ENCODE data around the gene FLT1.

FLT1 gene

DNA sequence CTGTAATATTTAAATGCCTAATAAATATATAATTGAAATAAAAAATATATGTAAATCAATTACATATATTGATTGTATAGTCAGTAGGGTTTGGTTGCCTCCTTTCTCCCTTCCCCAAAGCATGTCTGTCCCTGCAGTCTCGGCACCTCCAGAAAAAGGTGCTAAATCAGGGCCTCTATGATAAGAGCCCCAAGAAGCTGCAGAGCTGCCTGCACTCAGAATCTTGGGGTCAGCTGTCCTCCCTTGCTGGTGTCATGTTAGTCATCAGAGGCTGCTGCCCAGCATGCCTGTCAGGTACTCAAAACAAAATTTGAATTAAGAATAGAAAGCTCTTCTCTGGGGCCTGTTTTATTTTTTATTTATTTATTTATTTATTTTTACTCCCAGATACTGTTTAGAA, 9.8 kb downstream of the FLT1 start:
- no peak for DNase-seq

DNA sequence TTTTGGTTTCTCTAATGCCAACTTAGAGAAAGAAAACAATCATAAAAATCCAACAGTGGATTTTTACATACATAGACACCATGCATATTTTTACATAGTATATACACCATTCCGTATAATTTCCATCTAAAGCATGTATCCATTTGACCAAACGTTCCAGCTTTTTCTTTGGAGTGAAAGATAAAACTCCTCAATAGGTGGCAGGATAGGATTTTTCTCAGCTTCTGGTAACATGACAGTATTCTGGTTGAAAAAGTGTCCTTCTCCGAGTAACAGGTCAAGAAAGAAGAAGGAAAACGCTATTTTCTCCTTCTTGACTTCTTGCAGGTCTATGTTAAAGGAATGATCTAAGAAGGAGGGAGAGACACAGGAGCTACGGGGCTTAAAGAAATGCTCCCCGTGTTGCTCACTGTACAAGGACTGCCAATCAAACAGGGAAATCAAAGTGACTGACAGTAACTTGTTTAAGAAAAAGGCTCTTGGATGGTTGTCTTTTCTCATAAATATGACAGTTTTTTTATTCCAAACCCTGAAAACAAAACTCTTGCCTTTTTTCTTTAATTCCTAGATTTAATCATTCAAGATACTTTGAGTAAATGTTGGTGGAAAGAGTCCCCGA, 11.5 kb downstream of the FLT1 start:
- no peak for DNase-seq

DNA sequence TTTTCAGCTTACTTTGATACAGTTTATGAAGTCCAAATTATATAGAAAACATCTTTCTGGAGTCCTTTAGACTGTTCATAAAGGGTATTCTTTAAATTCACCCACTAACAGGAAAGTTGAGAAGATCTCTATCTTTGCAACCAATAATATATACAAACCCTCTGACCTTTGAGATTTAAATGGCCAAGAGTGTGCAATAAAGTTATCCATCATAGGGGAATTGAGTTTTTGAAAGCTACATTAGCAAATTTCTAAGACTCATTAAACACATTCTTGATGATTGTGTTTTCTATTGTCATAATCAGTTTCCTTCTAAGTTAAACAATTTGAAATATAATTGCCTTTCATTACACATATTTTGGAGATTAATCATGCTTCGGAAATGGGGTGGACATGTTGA, 15.9 kb downstream of the FLT1 start:
- no peak for DNase-seq

DNA sequence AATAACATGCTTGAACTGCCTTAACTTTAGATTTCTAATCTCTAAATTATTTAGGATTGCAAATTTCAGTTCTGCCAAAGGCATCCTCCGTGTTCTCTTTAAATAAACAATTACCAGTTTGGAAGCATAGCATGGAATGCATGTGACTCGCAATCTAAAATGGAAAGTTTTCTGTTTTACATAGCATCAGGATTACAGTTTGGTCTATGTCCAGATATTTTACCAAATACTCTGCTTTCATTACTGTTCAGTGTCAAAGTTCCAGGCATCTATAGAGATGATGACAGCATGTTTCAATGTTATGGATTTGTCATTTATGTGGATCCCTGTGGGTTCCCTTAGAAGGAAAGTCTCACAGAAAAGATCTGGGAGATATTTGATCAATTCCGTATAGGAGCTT, 16.8 kb downstream of the FLT1 start:
- DNase-seq: no peak

DNA sequence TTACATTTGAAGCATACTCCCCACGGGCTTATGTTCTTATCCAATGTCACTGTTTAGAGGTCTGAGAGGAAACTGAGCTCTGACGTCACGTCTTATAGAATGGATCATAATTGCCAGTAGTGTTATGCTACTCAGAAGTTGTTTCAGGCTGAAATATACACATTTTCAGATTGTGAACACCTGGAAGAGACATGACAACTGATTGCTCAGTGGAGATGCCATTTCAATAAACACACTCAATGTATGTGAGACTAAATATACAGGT, 17.3 kb downstream of the FLT1 start:
- no peak for DNase-seq

DNA sequence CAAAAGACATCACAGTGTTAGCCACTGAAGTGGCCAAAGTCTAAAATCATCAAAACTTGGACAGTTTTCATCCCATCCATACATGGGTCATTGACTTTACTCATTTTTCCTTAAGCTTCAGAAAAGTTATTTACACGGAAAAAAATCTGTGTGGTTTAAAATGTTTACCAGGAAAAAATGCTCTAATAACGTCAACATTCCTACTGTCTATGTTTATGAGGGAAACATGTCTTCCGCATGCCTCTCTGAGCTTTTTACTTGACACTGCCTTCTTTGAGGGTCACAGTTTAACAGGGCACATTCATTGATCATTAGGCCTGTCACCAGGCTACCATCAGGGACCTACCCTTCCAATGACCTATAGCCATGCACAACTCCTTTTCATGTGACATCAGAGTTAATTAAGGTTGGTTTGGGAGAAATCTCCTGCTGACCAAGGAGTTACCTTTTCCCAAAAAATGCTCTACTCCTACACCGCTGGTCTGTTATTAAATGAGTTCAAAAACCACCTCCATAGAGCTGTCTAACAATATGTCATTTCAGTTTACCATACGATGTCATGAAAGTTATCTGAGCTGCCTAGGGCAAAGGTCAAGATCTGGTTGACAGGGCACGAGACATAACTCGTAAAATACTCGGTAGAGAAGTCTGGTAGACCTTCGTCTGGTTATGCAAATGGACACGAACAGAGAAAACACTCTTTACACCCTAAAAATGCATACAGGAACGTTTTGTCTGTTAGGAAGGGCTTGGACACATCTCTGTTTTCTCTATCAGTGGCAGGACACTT, 17.8 kb downstream of the FLT1 start:
- no peak for DNase-seq

DNA sequence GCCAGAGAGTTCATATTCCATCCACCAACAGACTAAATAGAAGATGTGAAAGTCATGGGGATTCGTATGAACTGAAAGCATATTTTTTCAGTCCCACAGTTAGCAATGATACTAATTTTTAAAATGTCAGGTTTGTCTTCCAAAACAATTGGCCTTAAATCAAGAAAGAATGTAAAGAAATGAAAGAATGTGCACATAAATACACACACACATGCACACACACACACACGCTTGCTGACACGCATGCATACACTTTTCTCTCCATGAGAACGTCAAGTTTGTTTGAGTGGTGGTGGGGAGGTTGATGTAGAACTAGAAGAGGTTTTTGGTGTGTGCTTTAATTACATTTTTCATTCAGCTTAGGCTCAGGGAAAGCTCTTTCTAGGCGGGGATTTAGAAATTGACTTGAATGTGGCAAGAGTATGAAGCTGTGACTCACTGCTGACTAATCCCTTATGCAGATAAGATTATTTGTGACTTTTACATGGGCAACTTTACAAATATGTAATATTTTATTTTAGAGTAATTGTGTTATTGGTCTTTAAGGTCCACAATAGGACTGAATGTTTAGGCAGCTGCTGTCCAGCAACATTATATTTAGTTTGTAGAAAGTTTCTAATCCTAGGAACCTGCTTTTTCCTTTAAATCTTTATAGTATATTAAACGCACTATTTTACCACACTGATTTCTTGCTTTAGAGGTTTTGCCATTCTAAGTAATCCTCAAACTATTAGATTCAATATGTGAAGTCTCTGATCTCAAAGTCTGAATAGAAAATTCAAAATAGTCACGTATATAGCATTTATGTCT, 18.8 kb downstream of the FLT1 start:
- no peak for DNase-seq

DNA sequence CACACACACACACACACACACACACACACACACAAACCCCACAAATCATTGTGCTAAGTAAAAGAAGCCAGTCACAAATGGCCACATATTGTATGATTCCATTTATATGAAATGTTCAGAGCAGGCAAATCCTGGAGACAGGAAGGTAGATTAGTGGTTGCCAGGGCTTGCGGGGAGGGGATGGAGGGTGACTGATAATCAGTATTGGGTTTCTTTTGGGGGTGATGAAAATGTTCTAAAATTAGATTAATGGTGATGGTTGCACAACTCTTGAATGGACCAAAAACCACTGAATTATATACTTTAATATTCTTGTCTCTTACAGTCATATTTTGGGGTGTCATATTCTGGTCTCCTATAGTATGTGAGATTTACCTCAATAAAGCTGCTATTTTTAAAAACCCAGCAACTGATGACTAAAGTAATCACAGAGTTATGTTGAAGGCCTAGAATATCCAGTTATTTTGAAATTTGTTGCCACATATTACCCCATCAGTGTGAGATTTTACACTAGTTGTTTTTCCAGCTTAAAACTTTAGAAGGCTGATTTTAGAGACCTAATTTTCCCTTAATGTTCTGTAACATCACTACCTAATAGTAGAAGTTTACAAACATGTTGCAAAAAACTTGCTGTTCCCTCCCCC, 20.3 kb downstream of the FLT1 start:
- no peak for DNase-seq

DNA sequence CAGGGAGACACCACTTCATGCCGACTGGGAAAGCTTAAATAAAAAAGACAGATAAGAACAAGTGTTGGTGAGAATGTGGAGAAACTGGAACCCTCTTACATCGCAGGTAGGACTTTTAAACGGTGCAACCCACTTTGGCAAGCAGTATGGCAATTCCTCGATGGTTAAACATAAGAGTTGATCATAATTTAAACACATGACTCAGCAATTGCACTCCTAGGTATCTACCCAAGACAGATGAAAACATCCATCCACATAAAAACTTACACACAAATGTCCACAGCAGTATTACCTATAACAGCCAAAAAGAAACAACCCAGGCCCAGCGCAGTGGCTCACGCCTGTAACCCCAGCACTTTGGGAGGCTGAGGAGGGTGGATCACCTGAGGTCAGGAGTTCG, 21.9 kb downstream of the FLT1 start:
- DNase-seq: no peak

DNA sequence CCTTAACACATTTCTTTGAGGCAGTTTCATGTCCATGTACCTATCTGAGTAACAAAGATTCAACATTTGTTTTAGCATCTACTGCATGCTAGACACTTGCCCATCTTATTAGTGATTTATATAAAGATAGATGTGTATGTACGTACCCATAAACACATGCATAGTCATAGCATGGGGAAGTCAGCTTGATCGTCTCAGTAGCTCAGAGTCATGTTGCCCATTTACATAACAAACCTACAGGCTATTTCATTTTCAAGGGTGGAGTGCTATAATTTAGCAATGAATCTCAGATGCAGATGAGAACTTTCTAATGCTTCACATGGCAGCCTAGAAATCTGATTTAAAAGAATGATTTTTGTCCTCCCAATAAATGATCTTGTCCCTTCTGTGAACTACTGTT, 23.5 kb downstream of the FLT1 start:
- no peak for DNase-seq

DNA sequence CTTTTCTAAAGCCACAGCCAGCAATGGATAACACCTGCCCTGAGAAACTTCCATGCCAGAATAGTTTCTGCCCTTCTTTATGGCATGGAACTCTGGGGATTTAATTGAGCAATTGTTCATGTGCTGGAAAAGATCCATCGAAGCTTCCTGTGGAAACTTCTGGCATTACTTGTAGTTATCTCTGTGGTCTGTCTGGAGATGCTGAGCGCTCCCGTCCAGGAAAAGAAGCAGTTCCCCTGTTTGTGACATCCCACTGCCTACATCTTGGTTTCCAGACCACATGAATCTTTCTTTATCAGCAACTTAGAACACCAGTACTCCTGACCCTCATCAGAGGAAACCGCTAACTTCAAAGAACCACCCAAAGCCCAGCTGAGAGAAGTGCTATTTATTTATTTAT, 24.6 kb downstream of the FLT1 start:
- DNase-seq: no peak

DNA sequence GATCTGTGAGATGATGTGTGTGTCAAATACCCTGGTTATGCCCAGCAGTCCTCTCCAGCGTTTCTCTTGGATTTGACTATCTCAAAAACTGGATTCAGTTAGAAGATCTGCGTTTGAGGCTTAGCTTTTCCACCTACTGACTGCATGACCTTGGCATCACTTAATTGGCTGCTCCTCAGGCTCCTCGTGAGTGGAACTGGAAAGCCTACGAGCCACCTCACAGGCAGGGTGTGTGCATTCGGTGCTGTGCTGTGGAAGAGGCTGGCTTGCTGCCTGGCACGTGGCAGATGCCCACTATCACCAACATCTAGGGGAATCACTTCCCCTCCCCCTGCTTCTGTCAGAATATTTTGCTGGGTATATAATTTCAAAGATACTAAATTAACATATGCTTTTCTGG, 25.6 kb downstream of the FLT1 start:
- no peak for DNase-seq

DNA sequence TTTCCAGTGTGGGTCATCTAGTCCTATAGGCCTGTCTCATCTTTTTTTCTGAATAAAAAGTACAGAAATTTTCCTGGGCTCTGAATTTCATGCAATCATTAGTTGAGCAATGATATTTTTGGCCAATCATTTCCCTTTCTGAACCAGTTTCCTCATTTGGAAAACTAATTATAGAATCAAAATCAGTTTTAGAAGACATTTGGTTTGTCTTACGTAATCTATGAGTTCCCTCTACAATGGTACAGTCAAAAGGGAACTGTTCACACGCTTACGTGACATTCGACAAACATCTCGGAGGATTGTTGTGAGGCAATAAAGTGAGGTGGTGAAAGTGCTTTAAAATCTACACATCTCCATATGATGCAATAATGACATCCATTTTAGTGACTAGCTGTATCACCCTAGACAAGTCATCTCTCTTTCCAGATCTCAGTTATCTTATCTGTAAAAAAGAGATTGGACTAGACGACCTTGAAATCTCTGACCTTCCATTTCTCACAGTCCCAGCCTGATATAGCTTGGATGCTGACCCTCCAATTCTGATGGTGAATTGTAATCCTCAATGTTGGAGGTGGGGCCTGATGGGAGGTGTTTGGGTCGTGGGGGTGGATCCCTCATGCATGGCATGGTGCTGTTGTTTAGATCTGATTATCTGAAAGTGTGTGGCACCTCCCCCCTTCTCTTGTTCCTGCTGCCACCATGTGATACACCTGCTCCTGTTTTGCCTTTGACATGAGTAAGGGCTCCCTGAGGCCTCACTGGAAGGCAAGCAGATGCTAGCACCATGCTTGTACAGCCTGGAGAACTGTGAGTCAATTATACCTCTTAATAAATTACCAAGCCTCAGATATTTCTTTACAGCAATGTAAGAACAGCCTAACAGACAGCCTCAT, 26.7 kb downstream of the FLT1 start:
- DNase-seq: no peak

DNA sequence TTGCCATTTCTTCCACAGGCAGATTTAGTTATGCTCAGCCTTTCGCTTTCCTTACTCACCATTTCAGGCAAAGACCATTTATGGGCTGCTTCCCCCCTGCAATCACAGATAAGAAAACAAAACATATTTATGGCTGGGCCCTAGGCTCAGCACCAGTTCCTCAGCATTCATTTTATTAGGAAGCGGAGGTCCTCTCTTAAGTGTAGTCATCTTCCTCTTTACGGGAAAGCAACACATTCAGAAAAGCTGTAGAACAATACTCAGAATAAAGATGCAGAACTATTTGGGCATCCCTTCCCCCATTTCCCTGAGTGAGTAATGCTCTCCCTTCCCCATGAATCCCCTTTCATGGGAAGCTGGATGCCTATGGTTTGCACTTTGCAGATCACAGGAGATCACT, 27.9 kb downstream of the FLT1 start:
- DNase-seq: no peak

DNA sequence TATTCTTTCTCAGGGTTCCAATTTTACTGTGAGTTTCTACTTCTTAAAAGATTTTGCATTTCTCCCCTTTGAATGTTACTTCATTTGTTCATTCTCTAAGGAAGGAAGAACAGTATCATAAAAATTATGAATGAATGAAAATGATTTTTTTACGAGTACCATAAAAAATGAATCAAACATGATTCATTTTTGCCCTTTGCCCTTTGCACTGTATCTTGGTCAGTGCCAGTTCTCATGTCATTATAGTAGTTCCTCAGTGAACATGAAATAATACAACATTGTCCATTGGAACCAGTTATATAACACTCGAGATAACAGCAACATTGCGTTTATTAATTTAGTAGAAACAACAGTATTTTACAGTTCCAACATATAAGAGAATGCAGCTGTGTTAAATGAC, 28.8 kb downstream of the FLT1 start:
- DNase-seq: no peak

DNA sequence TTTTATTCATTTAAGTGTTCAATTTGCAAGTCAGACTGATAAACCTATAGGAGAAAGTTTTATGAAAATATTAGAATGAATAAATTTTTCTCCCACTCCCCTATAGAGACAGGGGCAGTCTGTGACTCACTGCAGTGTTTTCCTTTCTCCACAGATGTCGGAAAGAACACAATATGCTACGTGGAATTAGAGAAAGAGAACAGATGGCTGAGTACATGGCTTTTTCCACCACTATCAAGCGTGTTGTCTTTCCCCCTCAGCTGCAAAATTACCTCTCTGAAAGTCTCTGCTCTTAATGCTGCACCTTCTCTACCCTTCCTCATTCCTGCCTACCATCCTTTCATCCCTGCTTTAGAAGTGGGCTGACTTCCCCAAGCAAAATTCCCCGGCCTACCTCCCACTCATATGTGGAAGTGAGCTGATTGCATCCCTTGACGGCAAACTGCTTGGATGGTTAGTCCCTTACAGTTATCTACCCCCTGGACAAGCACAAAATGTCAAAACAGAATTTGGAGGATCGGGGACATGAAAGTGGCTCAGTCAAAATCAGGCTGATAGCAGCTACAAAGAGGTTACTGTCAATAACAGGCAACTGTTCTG, 30.0 kb downstream of the FLT1 start:
- DNase-seq: no peak

DNA sequence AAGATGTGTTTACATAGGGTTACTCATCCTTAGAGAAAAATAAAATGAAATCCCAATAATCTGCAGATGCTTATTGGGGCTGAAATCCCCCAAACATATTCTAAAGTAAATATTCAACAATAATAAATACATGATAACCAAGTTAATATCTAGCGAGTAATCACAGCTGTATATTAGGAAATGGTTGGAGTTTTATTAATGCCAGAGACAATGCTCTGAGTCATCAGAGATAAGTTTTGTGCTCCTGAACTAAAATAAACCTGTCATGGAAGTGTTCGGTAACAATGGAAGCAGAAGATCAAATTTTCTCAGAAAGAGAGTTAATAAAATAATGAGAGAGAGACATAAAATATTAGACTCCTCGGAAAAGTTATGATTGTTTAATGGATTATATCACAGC, 31.4 kb downstream of the FLT1 start:
- DNase-seq: no peak

DNA sequence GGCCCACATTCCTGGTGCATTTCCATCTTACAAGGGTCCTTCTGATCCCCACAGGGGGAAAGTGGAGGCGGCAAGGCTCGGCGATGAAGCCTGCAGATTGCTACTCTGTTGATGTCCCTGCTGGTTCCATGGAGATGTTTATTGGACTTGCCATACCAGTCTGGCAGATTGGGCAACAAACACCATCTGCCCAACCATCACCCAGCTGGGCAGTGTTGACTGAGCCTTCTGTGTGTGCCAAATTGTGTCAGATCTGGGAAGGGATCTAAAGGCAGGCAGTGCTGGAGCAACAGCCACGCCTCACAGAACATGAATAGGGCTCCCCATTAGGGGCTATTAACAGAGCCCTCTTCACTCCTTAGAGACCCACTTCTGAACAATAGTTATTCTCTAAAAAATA, 35.0 kb downstream of the FLT1 start:
- DNase-seq: no peak

DNA sequence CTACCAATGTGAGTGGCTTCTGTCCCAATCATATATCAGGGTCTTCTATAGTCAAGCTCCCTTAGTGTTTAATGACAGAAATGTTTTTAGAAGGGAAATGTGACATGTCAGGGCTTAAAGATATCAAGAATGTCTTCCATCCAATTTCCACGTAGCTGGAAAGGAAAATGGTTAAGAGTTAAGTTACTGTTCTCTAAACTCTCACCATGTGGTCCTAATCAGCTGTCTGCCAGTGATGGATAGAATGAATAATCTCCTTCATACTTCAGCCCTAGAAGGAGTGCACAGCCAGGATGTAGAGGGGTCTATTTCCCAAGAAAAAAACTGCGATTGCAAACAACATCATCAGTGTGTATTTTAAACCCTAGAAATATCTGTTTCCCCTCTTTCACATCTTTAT, 36.3 kb downstream of the FLT1 start:
- DNase-seq: no peak

DNA sequence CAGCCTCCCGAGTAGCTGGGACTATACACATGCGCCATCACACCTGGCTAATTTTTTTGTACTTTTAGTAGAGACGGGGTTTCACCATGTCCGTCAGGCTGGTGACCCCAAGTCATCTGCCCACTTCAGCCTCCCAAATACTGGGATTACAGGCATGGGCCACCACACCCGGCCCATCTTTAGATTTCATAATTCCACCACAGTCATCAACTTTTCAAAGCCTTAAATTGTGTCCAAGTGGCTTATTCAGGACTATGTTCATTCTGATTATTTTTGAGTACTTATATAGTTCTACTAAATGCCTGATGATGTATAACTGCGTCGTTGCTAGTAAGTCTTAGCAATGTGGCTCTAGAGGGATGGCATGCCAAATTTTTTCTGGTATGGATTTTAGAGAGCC, 36.9 kb downstream of the FLT1 start:
- DNase-seq: no peak

DNA sequence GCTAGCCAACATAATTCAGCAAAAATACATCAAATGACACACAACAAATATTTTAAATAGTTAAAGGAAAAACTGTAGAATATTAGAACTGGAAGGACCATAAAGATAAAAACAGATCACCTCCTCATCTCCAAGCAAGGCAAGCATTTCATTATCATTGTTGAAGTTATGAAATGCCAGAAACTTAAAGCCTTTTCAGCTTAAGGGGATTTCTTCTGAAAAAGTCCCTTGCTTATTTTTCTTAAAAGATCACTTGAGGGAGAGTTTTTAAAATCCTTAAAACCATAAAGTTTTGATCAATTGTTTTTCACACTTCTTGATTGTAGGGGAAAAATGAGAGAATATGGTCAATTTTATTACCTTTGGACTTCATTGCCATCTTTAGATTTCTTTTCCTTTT, 37.4 kb downstream of the FLT1 start:
- no peak for DNase-seq

DNA sequence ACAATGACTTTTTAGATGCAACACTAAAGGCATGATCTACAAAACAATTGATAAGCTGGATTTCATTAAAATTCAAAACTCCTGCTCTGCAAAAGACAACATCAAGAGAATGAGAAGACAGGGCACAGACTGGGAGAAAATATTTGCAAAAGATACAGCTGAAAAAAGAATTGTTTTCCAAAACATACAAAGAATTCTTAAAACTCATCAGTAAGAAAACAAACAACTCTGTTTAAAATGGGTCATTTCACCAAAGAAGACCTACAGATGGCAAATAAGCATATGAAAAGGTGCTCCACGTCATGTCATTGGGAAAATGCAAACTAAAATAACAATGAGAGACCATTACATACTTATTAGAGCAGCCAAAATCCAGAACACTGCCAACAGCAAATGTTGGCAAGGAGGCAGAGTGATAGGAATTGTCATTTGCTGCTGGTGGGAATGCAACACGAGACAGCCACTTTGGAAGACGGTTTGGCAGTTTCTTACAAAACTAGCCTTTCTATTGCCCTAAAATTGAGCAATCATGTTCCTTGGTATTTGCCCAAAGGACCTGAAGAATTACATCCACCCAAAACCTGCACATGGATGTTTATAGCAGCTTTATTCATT, 39.2 kb downstream of the FLT1 start:
- DNase-seq: no peak
